ENCODE results near the gene FARP1. TPM values are rescaled to one million over a fixed set of nuclear protein-coding genes. Genes with fewer than 3 reads are reported as not detected.

The FARP1 gene
- total and polyA plus RNA-seq, 10 of the 15 experiments (the other 5 are each of a cell fraction or from before 2014, with no cell fraction given), result 0.17 to 6.9 (median 0.68) TPM

GRCh38 chr13:98429977-98430736 is 287.3 kb downstream of the FARP1 start:
- in situ Hi-C loops (cut with MboI), result no loop called here

More at GRCh38 chr13:98429977-98430736, 287.3 kb downstream of the FARP1 start:
- CTCF ChIA-PET, result interaction anchor here (0.7 to 1.5 kb wide), 4 partner anchors 131 to 574 kb away, joined by 3 to 7 read pairs (median 3); no protein-coding TSS in a partner anchor
- Histone ChIP-seq H3K36me3 (ENCODE audit: control insufficient read depth in 2 of 2, insufficient read depth in 2 of 2, low read length in 1 of 2) (no peaks in the 10 kb centered on the region), H3K4me3 (no peak overlapping the region), H3K79me2 (ENCODE audit: control insufficient read depth, insufficient read depth, low read length) (no peaks in the 10 kb centered on the region), H4K20me1 (ENCODE audit: control insufficient read depth, insufficient read depth) (no peaks in the 10 kb centered on the region), H3K4me2 (ENCODE audit: control insufficient read depth, insufficient read depth) (no peak overlapping the region), H2AFZ (ENCODE audit: control insufficient read depth, low read depth, low read length) (no peak overlapping the region), H3K27me3 (replicated peaks in 1 of 2; ENCODE audit: control insufficient read depth in 2 of 2, insufficient read depth in 2 of 2, low read length in 1 of 2) (no peaks in the 10 kb centered on the region; a peak in 1 of 4 replicates), H3K4me1 (ENCODE audit: control insufficient read depth, insufficient read depth, low read length) (no peaks in the 10 kb centered on the region), H3K9me3 (replicated peaks; ENCODE audit: control insufficient read depth, insufficient read depth, low read length) (no peaks in the 10 kb centered on the region), H3K9ac (ENCODE audit: control insufficient read depth, insufficient read depth, low read length) (no peak overlapping the region), H3K27ac (ENCODE audit: control insufficient read depth, insufficient read depth) (no peak overlapping the region)
- no peak for TF ChIP-seq FOS (IDR thresholded peaks at IDR 0.05; ENCODE audit: borderline replicate concordance, extremely low read depth, insufficient read length)
- TF ChIP-seq YBX1 (IDR thresholded peaks at IDR 0.05), result no peak
- no peak for TF ChIP-seq CHD2 (IDR thresholded peaks at IDR 0.05; ENCODE audit: borderline replicate concordance, low read depth, low read length)
- no peak for TF ChIP-seq ZNF207 (IDR thresholded peaks at IDR 0.05; ENCODE audit: borderline replicate concordance)
- TF ChIP-seq, protein P1, sequence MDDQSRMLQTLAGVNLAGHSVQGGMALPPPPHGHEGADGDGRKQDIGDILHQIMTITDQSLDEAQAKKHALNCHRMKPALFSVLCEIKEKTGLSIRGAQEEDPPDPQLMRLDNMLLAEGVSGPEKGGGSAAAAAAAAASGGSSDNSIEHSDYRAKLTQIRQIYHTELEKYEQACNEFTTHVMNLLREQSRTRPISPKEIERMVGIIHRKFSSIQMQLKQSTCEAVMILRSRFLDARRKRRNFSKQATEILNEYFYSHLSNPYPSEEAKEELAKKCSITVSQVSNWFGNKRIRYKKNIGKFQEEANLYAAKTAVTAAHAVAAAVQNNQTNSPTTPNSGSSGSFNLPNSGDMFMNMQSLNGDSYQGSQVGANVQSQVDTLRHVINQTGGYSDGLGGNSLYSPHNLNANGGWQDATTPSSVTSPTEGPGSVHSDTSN (IDR thresholded peaks at IDR 0.05; ENCODE audit: insufficient replicate concordance, low read depth, low read length), result no peak
- no peak for TF ChIP-seq CHD1 (IDR thresholded peaks at IDR 0.05; ENCODE audit: low read depth, low read length)
- no peak for TF ChIP-seq WRNIP1 (IDR thresholded peaks at IDR 0.05; ENCODE audit: borderline replicate concordance, low read depth, low read length)
- no peak for TF ChIP-seq ZNF24 (IDR thresholded peaks at IDR 0.05)
- no peak for TF ChIP-seq PAX8 (IDR thresholded peaks at IDR 0.05)
- TF ChIP-seq IRF5 (IDR thresholded peaks at IDR 0.05; ENCODE audit: borderline replicate concordance), result no peak
- no peak for TF ChIP-seq NFYA (IDR thresholded peaks at IDR 0.05; ENCODE audit: borderline replicate concordance, low read depth, low read length)
- TF ChIP-seq SP1 (IDR thresholded peaks at IDR 0.05; ENCODE audit: low read depth, low read length), result no peak
- ATAC-seq, result no peak
- no TSS peak for BruUV-seq (replicated peaks)
- no peak for DNase-seq (ENCODE audit: low read depth, low spot score)
- SMC1A ChIA-PET (ENCODE audit: uncharacterized antibody, unreplicated experiment), result interaction anchor here (0.6 to 1.3 kb wide), 2 partner anchors 281 to 409 kb away, joined by 3 read pairs; no protein-coding TSS in a partner anchor
- RAD21 ChIA-PET (ENCODE audit: unreplicated experiment), result no interaction called here
- 12% methylated on average over 11 of the region's 11 CpGs for WGBS (ENCODE audit: insufficient coverage, insufficient replicate concordance, low lambda C conversion rate, missing lambda C conversion rate)
- POLR2A ChIA-PET, result no interaction called here
- intact Hi-C loops (cut with micrococcal nuclease; ENCODE audit: unreplicated experiment), result loop anchor here (5.0 kb wide), 1 partner anchor 573 kb away; no protein-coding TSS in a partner anchor
- FAIRE-seq, result no peak
